Vagina (tissue), 2 donors: ENCODE data around the gene CTAGE15.
"Not testable (repeated sequence)": the region's sequence is repeated elsewhere in the genome, so short reads cannot be mapped to it uniquely, and the experiment has no call there.

Experiments
- POLR2AphosphoS5 ChIP-seq, 2 donors: sonication (generic); formaldehyde crosslinking; IDR thresholded peaks; one replicate each; pipeline ENCODE4 v1.9.0; 2017; ENCODE audit warnings: antibody characterized with exemption in 2 of 2, mild to moderate bottlenecking in 2 of 2, low read depth in 1 of 2; ENCODE audit not compliant: insufficient read depth in 1 of 2
- TF ChIP-seq, protein P1 (sequence below), 3 experiments: fragments of 450-650 bp in 2 of 3; fragments of 200-600 bp in 1 of 3; sonication (generic) in 1 of 3; IDR thresholded peaks; one replicate each; pipeline ENCODE4 v1.5.1; 2017 to 2019; ENCODE audit warnings: antibody characterized with exemption in 3 of 3, mild to moderate bottlenecking in 2 of 3, moderate library complexity in 2 of 3

DNA sequence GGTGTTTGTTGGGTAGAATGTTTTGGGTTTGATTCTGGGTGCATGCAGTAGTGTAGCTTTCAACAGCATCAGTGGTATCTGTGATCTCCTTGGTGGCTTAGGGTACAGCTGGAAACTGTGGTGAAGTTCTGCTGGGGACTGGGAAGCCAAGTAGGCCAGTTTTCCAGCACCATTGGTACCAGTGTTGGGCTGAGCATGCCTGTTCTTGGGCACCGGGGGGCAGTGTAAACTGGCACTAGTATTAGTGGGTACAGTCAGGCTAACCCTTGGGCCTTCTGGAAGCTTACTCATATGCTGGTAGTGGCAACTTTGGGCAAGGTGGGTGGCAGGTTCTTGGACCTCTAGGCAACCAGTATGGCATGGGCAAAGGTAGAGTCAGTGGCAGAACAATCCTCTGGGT is 15.6 kb upstream of the CTAGE15 start:
- TF ChIP-seq, protein P1, sequence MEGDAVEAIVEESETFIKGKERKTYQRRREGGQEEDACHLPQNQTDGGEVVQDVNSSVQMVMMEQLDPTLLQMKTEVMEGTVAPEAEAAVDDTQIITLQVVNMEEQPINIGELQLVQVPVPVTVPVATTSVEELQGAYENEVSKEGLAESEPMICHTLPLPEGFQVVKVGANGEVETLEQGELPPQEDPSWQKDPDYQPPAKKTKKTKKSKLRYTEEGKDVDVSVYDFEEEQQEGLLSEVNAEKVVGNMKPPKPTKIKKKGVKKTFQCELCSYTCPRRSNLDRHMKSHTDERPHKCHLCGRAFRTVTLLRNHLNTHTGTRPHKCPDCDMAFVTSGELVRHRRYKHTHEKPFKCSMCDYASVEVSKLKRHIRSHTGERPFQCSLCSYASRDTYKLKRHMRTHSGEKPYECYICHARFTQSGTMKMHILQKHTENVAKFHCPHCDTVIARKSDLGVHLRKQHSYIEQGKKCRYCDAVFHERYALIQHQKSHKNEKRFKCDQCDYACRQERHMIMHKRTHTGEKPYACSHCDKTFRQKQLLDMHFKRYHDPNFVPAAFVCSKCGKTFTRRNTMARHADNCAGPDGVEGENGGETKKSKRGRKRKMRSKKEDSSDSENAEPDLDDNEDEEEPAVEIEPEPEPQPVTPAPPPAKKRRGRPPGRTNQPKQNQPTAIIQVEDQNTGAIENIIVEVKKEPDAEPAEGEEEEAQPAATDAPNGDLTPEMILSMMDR (IDR thresholded peaks at IDR 0.05) = not testable (repeated sequence)
- TF ChIP-seq POLR2AphosphoS5 (IDR thresholded peaks at IDR 0.05; ENCODE audit: insufficient read depth in 1 of 2, low read depth in 1 of 2) = not testable (repeated sequence)
